A673 (cell line): ENCODE data around the gene MIEN1. TPM values are rescaled to one million over a fixed set of nuclear protein-coding genes. Genes with fewer than 3 reads are reported as not detected.

Experiments
- BruUV-seq: library from RNA; stranded (reverse); fragments of 400-500 nt; replicated peaks from 2 replicates; lab custom pipeline; 2021; lab: Mats Ljungman, UMichigan
- CTCF ChIA-PET: fragments of 300-600 bp; sonication (Branson Sonifier 250); formaldehyde crosslinking; loops from one replicate; lab custom pipeline; 2022; ENCODE audit warnings: antibody characterized with exemption; lab: Charles Lee
- POLR2A ChIA-PET: fragments of 300-600 bp; sonication (Branson Sonifier 250); formaldehyde crosslinking; loops from one replicate; lab custom pipeline; 2022; ENCODE audit warnings: antibody characterized with exemption; ENCODE audit not compliant: low non-redundant PET; lab: Charles Lee
- DNase-seq: peaks from one replicate; pipeline ENCODE4 v3.0.0-alpha.2; 2015; ENCODE audit warnings: low spot score
- H3K27ac ChIP-seq: fragments of 200-600 bp; sonication (generic); 2 replicates; pipeline ENCODE4 v1.5.1; 2016; ENCODE audit warnings: mixed run types, low read depth, mild to moderate bottlenecking, mixed read lengths, antibody characterized with exemption, low read length; ENCODE audit not compliant: poor library complexity, severe bottlenecking
- H3K27me3 ChIP-seq: fragments of 200-600 bp; sonication (generic); replicated peaks from 2 replicates; pipeline ENCODE4 v1.6.1; 2017; ENCODE audit warnings: mixed run types, low read depth, mild to moderate bottlenecking, mixed read lengths, antibody characterized with exemption, low read length; ENCODE audit not compliant: insufficient read depth, poor library complexity
- H3K36me3 ChIP-seq: fragments of 200-600 bp; sonication (generic); 2 replicates; pipeline ENCODE4 v1.6.1; 2016; ENCODE audit warnings: mixed run types, mild to moderate bottlenecking, mixed read lengths, antibody characterized with exemption, low read length; ENCODE audit not compliant: insufficient read depth, poor library complexity, severe bottlenecking
- H3K4me1 ChIP-seq: fragments of 200-600 bp; sonication (generic); 2 replicates; pipeline ENCODE4 v1.6.1; 2017; ENCODE audit warnings: mixed run types, mild to moderate bottlenecking, mixed read lengths, antibody characterized with exemption, low read length; ENCODE audit not compliant: insufficient read depth, poor library complexity, severe bottlenecking
- H3K4me3 ChIP-seq: fragments of 200-600 bp; sonication (generic); 2 replicates; pipeline ENCODE4 v1.5.1; 2016; ENCODE audit warnings: low read depth, mixed run types, mild to moderate bottlenecking, mixed read lengths, low read length; ENCODE audit not compliant: poor library complexity, severe bottlenecking
- H3K9me3 ChIP-seq: fragments of 200-600 bp; sonication (generic); 2 replicates; pipeline ENCODE4 v1.6.1; 2016; ENCODE audit warnings: mixed run types, low read depth, mild to moderate bottlenecking, mixed read lengths, antibody characterized with exemption, low read length; ENCODE audit not compliant: poor library complexity, severe bottlenecking
- EZH2 ChIP-seq: fragments of 200-600 bp; sonication (generic); IDR thresholded peaks from 2 replicates; pipeline ENCODE4 v1.6.1; 2017; ENCODE audit warnings: borderline replicate concordance, low read depth, mild to moderate bottlenecking, mixed read lengths, antibody characterized with exemption, low read length; ENCODE audit not compliant: poor library complexity, severe bottlenecking
- intact Hi-C: fragments of 100-400 bp; cut with micrococcal nuclease; formaldehyde crosslinking; loops from one replicate; pipeline ENCODE4 v1.10.0; 2022; ENCODE audit not compliant: unreplicated experiment
- total RNA-seq: library from RNA; stranded (reverse); gene quantifications from 2 replicates; pipeline ENCODE4 v1.2.3, GENCODE V29; 2021
- TF ChIP-seq, protein P1 (sequence below): fragments of 300-800, 200-600 bp; sonication (generic); conservative IDR thresholded peaks from 2 replicates; pipeline ENCODE4 v1.5.1; 2017; ENCODE audit warnings: low read depth, mild to moderate bottlenecking, antibody characterized with exemption, low read length, moderate library complexity, mixed read lengths

The MIEN1 gene
- total RNA-seq, 1 experiment from 2014 or later: 30.5 TPM

DNA sequence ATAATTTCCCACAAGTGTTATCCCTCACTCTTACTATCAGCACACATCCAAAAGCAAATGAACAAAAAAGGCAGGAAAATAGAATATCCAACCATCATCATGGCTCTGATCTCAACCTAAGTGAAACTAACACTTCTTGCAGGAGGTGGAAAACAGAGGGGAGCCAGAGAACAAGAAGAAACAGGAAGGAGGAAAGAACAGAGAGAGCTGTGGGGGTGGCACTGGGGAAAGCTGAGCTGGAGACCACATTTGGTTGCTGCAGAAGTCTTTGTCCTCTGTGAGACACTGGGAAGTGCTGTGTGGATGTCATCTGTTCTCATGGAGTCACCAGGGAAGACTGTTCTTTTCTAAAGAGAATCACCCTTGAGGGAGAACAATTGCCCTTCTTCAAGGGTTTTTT, 42.1 kb upstream of the MIEN1 start:
- Histone ChIP-seq H3K4me1 (no peaks in the 10 kb centered on the region), H3K9me3 (no peaks in the 10 kb centered on the region), H3K4me3 (no peak overlapping the region), H3K27me3 (no peaks in the 10 kb centered on the region), H3K27ac (no peak overlapping the region), H3K36me3 (no peaks in the 10 kb centered on the region)
- no peak for TF ChIP-seq EZH2
- TF ChIP-seq, protein P1, sequence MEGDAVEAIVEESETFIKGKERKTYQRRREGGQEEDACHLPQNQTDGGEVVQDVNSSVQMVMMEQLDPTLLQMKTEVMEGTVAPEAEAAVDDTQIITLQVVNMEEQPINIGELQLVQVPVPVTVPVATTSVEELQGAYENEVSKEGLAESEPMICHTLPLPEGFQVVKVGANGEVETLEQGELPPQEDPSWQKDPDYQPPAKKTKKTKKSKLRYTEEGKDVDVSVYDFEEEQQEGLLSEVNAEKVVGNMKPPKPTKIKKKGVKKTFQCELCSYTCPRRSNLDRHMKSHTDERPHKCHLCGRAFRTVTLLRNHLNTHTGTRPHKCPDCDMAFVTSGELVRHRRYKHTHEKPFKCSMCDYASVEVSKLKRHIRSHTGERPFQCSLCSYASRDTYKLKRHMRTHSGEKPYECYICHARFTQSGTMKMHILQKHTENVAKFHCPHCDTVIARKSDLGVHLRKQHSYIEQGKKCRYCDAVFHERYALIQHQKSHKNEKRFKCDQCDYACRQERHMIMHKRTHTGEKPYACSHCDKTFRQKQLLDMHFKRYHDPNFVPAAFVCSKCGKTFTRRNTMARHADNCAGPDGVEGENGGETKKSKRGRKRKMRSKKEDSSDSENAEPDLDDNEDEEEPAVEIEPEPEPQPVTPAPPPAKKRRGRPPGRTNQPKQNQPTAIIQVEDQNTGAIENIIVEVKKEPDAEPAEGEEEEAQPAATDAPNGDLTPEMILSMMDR: no peak
- BruUV-seq: no TSS peak
- ChIA-PET CTCF (no interaction called here), POLR2A (no interaction called here)
- intact Hi-C loops: no loop called here
- no peak for DNase-seq

DNA sequence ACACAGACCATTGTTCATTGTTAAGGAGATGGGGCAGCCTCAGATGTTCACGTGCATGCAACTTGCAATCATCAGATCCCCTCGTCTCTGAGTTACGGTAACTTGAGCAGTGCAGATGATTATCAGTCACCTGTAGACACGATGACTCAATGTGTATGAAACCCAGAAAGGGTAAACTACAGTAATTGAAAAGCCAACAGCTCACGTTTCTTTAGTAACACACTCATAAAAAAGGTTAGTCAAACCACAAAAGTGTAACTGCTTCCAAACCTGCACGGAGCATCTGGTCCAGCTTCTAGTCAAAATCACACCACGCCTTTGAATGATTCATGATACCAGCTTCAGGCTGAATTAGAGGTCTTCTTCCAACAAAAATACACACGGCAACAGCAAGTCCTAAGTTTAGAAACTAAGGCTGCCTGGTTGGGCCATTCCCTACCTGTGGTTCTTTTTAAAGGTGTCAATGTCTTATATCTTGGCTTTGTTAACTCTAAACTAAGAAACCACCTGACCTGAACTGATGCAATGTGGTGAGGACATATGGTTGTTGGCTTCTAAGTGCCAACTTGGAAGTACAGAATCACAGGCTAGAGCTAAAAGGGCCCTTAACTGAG, 39.7 kb upstream of the MIEN1 start:
- no peak overlapping the region for H3K27ac ChIP-seq
- H3K27me3 ChIP-seq: peaks cover under 1% of the 10 kb centered on the region
- intact Hi-C loops: no loop called here
- no peak overlapping the region for H3K4me3 ChIP-seq
- no peaks in the 10 kb centered on the region for H3K9me3 ChIP-seq
- BruUV-seq: no TSS peak
- no peak for TF ChIP-seq EZH2
- TF ChIP-seq, protein P1: no peak
- H3K4me1 ChIP-seq: no peaks in the 10 kb centered on the region
- no peaks in the 10 kb centered on the region for H3K36me3 ChIP-seq
- no peak for DNase-seq
- ChIA-PET POLR2A (no interaction called here), CTCF (no interaction called here)

DNA sequence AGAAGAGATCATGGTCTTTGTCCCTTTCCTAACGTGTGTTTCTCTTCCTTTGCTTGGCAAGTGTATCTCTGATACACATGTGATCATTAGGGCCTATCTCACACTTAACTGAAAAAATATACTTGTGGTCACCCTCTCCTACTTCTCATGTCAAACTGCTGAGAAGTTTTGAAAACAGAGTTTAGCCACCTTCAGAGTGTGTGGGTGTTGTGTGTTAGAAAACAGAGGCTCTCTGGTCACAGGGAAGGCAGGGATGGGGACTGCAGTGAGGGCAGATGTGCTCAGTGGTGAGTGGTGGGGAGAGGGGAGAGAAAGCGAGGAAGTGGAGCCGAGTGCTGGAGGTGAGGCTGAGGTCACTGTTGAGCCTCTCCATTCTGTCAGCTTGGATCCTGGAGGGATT, 36.8 kb upstream of the MIEN1 start:
- Histone ChIP-seq H3K27ac (no peak overlapping the region), H3K4me3 (no peak overlapping the region), H3K36me3 (no peaks in the 10 kb centered on the region), H3K27me3 (peaks cover 4% of the 10 kb centered on the region), H3K4me1 (no peaks in the 10 kb centered on the region), H3K9me3 (no peaks in the 10 kb centered on the region)
- TF ChIP-seq, protein P1: no peak
- DNase-seq: no peak
- ChIA-PET POLR2A (no interaction called here), CTCF (no interaction called here)
- BruUV-seq: no TSS peak
- intact Hi-C loops: no loop called here
